Activated CD4-positive, CD25-positive, alpha-beta regulatory T cell treated with anti-CD3 and anti-CD28 coated beads, Interleukin-2, amount 50 U/mL, for 72 hours (primary cell): ENCODE results near the gene IL10RA.

ENCODE experiments used
- DNase-seq: peaks from one replicate; pipeline ENCODE4 v3.0.0; 2021

The IL10RA gene

GRCh38 chr11:118048472-118049370 lies 62.5 kb downstream of the IL10RA start:
- DNase-seq, result no peak

- no peak for DNase-seq
Measured at GRCh38 chr11:118049771-118050170, 63.6 kb downstream of the IL10RA start.

GRCh38 chr11:118050208-118050891 lies 64.2 kb downstream of the IL10RA start:
- DNase-seq, result no peak
